Measurements from ENCODE around the gene RBPJL.

Gene RBPJL, protein sequence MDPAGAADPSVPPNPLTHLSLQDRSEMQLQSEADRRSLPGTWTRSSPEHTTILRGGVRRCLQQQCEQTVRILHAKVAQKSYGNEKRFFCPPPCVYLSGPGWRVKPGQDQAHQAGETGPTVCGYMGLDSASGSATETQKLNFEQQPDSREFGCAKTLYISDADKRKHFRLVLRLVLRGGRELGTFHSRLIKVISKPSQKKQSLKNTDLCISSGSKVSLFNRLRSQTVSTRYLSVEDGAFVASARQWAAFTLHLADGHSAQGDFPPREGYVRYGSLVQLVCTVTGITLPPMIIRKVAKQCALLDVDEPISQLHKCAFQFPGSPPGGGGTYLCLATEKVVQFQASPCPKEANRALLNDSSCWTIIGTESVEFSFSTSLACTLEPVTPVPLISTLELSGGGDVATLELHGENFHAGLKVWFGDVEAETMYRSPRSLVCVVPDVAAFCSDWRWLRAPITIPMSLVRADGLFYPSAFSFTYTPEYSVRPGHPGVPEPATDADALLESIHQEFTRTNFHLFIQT

DNA sequence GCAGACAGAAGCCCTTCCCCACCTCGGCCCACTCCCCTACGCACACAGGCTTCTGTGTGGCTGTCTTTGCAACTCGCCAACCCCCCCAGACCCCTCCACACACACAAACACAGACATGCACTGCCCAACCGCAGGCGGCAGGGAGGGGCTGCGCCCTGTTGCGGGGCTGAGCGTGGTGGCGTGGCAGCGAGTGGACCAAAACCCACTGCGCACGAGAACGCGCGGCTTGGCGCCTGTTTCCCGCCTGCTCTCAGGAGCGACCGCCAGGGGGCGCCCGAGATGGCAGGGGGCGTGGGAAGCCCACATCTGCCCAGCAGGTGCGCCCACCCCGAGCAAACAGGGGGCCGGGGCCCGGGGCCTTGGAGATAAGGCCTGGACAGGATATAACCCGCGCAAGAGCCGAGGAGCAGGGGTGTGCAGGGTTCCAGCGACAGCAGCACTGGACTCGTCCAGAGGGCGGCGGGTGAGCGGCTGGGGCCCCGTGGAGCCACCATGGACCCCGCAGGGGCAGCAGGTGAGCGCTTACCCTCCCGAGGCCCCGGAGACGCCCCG is at the start of gene RBPJL:
Gene RBPJL, plus strand, starts transcription at position 410 of the 552 bp plus-strand sequence. Its CDS starts 83 bp downstream, at position 493.
- DNase-seq (ENCODE audit: low read depth, low spot score) = no peak

DNA sequence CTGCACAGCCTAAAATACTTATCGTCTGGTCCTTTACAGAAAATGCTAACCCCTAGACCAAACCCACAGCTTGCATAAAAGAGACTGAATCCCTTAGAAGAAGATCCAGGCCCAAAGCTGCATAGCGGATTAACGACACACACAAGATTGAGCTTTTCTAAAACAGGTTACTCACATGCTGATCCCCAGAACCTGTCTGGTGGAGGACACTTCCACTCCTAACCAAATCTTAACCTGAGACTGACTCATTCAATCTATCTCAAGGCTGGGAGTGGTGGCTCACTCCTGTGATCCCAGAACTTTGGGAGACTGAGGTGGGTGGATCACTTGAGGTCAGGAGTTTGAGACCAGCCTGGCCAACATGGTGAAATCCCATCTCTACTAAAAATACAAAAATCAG is 49.5 kb upstream of the RBPJL start:
- no peak for DNase-seq (ENCODE audit: low read depth, low spot score)

DNA sequence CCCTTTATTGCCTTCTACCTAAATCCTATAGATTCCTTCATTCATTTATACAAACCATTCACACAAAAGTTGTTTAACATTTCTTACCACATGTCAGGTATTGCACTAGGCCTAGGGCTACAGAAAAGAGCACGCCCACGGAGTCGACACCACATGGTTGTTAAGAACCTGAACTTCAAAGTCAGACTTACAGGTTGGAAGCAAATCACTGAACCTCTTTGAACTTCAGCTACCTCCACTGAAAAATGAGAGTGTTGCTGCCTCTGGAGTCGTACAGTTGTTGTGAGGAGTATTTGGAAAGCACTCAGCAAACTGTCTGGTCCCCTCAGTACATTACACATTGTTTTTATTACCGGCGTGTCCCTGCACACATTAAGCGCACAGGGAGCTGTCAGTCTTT is 48.9 kb upstream of the RBPJL start:
- DNase-seq (ENCODE audit: low read depth, low spot score) = no peak

DNA sequence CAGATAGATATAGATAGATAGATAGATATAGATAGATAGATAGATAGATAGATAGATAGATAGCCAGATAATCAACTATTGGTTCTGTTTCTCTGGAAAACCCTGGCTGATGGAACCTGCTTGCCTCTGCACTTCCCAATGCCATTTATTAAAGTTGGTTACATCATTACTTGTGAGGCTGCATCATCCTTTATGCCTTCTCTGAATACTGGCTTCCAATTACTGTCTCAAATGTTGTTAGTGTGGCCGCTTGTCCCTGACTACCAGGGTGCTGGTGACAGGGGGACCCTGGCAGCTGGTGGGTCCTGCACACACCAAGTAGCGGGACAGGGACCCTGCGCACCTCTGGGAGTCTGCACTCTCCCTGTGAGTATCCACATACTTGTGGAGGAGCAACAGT is 48.4 kb upstream of the RBPJL start:
- no peak for DNase-seq (ENCODE audit: low read depth, low spot score)

DNA sequence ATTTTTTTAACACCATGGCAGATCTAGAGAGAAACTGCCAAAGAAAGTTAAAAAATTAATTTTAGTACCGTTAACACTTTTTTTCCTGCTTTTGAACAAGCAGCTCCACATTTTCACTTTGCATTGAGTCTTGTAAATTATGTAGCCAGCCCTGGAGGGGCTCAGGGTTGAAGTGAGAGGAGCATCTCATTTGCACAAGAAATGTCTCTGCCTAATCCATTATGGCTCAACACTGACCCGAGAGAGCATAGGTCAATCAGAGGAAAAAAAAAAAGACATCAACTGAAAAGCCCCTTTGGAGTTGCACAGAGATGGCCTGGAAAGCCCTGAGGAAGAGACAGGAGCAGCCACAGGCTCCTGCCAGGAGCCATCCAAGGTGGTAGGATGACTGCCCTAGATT is 48.0 kb upstream of the RBPJL start:
- no peak for DNase-seq (ENCODE audit: low read depth, low spot score)

DNA sequence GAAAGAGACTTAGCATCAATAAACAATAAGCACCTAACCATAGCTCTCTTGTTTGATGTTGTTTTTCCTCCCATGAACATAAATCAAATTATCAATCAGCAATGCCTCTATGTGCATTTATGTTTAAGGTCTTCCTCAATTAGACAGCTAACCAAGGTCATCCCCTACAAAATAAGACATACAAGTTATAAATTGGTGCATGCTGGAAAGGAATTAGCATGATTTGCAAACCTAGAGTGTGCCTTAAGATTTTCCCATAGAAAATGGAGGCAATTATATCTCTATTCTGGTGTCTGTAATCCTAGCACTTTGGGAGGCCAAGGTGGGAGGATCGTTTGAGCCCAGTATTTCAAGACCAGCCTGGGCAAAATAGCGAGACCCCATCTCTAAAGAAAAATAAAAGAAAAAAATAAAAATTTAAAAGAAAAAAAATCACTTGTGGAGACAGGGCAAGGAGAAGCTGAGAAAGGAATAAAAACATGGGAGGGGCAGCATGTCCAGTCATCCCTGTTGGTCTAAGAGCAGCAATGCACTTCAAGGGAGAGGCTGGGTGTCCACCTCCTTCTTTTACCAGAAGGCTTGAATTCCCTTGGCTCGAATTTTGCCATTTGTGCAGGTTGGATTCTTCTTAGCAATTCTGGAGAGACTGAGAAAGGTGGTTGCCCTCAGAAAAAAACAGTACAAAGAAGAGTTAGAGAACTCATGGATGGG is 42.9 kb upstream of the RBPJL start:
- DNase-seq (ENCODE audit: low read depth, low spot score) = no peak

DNA sequence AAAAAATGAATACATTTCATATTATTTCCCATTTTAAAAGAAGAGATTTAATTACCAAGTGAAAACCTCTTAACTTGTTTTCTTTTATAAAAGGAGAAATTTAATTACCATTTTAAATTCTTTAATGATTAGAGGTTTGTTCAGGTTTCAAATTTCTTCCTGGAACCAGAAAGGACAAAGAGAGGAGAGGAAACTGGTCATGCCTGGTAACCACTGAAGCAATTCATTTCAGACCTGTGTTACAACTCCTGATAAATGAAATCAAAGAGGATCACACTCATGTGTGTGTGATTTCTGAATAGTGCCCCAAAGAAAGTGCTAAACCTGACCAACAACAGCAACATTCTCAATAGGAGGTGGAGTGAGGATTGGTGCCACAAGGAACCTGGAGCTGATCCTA is 39.7 kb upstream of the RBPJL start:
- DNase-seq (ENCODE audit: low read depth, low spot score) = no peak

DNA sequence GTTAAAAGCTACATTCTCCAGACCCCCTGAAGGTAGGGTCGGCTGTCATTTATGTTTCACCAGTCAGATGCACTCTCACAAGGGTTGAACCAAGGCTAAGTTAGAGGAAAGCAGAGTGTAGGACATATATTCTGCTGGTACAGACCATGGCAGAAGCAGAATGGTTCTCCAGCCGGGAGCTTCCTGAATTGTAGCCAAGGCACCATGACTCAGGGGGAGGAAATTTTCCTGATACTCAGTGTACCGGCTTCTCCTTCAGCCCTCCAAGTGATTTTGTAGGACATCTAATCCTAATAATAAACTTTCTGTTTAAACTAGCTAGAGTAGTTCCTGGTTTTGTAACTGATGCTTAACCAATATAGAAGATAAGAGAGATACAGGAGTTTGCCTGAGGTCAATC is 38.1 kb upstream of the RBPJL start:
- DNase-seq (ENCODE audit: low read depth, low spot score) = no peak

DNA sequence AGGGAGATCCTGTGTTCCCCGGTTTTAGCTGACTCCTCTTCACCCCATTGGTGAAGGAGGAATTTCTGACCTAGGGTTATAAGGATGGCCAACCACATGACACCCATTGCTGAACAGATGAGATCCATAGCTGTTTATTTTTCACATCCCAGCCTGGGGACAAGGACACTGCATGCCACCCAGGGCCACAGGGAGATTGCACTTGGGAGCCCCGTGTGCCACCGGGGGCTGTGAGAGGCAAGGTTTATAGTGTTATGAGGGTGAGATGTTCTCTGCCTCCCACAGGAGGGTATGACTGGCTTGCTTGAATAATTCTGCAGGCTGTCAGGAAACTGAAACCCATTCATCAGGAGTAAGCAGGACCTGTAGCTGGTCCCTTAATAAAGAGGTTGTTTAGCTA is 37.6 kb upstream of the RBPJL start:
- DNase-seq (ENCODE audit: low read depth, low spot score) = no peak

DNA sequence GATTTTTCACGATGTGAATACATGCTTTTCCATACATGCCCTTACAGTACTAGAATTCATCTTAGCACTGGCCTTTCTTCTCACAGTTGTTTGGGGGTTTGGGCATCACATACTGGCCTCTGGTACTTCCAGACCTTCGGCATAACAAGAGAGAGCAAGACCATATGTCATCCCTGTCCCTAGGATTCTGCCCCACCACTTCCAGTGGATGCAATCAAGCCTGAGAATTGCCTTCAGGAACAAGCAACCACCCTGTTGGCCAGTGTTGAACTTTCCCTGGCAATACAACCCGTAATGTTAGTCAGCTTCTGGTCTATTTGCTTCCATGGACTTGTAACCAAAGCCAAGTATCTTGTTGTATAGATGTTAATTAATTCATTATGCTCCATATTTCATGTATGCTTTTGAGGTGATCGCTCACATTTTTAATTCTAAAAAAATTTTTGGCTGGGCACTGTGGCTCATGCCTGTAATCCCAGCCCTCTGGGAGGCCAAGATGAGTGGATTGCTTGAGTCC is 36.8 kb upstream of the RBPJL start:
- DNase-seq (ENCODE audit: low read depth, low spot score) = no peak

DNA sequence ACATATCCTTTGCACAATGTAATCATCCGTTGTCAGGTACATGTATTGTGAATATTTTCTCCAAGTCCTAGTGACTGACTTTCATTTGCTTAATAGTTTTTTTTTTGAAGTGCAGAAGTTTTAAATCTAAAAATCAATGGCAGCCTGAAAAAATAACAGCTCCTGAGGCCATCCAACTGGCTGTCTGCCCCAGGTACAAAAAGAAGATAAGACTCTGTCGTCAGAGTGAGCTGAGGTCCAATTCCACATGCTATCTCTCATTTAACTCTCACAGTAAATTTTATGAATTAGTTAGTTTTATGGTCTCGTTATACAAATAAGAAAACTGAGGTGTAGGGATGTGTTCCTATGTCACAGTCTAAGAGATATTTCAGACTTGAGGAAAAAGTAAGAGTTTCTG is 31.3 kb upstream of the RBPJL start:
- no peak for DNase-seq (ENCODE audit: low read depth, low spot score)

DNA sequence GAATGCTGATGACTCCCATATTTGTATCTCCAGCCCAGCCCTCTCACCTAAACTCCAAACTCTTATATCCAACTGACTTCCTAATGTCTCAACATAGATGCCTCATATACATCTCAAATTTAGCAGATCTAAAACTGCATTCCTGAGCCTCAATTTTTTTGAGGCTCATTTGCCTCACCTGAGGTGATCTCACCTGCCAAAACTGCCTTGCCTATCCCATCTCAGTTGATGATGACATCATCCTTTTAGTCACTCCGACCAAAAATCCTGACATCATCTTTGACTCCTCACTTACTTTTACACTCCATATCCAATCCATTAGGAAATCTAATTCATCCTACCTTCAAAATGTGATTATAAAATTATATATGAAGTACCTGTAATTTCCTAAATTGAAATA is 26.6 kb upstream of the RBPJL start:
- DNase-seq (ENCODE audit: low read depth, low spot score) = no peak

DNA sequence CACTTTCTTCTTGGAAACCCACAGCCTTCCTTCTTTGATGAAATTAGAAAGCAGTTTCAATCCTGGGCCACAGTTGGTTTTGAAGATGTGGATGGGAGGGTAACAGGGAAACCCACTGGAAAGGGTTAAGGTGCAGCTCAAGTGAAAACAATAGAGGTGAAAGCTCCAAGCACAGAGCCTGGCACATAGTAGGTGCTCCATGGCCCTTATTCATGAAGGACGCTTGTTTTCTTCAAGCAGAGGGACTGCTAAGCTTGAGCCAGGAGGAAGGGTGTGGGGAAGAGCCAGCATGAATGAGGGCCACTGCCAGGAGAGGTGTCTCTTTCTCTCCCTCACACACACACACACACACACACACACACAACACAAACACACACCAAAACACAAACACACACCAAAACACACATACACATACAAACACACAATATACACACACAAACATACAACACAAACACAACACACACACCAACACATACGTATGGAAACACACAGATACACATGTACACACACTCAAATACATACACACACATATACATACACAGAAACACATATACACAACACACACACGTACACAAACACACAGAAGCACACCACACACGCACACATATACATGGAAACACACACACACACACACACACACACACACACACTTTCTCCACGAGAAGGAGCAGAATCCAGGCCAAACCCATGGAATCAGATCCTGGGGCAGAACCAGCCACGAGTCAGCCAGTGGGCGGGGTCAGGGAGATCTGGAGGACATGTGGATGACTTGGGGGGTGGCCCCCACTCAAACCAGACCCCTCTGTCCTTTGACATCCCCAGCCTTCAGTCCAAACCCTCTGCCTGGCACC is 23.7 kb upstream of the RBPJL start:
- DNase-seq (ENCODE audit: low read depth, low spot score) = no peak

DNA sequence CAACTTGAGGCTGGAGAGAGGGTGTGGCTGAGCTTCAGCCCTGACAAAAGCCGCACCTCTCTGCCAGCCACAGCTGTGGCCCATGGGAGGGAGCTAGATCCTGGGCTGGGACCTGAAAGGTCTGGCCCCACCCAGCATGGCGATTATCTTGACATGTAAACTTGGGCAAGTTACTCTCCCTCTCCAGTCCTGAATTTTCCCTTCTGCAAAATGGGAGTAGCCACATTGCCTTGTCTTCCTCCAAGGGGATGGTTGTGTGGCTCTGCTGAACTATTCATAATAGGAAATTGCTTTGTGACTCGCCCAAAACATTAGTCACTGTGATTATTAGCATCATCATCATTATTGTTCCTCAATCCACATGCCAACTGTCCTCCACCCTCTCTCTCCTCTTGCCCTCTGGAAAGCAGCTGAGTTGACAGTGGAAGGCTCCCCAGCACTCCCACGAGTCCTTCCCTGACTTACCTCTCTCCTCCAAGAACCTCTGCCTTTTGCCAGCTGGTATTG is 23.0 kb upstream of the RBPJL start:
- DNase-seq (ENCODE audit: low read depth, low spot score) = no peak

DNA sequence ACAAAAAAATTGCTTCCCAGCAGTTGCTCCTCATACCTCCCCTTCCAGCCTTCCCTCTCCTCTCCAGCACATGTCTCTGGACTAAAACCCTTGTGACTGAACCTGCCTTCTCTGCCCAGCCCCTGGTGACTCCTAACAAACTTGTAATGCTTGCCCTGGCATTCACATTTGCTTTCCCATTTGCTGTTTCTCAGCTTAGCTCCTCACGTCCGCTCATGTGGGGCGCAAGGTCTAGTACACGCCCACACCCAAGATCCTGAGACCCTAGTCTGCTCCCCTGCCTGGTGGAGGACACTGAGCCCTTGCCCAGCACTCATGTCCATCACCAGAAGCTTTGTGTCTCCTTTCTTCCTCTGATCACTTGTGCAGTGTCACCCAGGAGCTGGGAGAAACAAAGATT is 18.3 kb upstream of the RBPJL start:
- no peak for DNase-seq (ENCODE audit: low read depth, low spot score)

DNA sequence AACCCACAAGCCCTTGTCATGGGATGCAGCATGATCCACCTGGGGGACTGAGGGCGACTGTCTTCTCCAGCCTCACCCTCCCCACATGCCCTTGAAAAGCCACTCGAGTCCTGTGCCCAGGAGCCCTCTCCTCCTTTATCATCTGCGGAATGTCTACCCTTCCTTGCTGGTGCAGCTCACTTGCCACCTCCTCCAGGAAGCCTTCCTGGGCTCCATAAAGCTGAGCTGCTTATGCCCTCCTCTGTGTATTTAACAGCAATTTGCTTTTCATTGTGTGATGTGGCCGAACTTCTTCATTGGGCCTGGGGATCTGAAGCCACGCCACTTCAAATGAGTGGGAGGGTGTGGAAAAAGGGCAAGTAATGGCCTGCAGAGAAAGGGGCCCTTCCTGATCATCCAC is 17.8 kb upstream of the RBPJL start:
- DNase-seq (ENCODE audit: low read depth, low spot score) = no peak

DNA sequence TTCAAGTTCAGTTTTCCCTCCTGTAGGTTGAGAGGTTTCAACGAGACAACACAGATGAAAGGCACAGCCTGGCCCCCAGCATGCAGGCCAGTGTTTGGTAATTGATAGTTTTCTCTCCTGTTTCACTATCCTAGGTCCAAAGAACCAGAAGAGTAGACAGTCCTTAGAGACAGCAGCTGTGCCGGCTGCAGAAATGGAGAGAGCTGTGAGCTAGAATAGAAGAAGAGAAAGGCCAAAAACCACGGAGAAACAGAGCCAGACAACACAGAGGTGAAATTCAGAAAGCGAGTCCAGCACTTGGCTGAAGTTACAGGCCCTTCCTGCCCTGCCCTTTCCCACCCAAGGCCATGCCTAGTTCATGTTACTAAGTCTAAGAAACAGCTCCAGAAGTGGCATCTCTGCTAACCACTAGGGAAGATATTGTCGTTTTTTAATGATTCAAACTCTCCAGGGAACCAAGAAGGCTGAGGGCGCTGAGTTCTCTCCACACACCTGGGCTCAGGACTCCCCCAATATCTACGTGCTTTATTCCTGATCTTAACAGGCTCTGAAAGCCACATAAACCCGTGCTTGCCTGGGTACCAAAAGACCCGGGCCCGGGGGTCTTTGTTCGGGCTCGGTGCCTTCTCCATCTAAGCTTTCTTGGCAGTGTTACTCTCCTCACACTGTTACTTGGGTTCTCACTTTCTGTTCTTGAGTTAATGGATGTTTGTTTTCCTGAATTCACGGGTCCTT is 16.5 kb upstream of the RBPJL start:
- DNase-seq (ENCODE audit: low read depth, low spot score) = no peak

DNA sequence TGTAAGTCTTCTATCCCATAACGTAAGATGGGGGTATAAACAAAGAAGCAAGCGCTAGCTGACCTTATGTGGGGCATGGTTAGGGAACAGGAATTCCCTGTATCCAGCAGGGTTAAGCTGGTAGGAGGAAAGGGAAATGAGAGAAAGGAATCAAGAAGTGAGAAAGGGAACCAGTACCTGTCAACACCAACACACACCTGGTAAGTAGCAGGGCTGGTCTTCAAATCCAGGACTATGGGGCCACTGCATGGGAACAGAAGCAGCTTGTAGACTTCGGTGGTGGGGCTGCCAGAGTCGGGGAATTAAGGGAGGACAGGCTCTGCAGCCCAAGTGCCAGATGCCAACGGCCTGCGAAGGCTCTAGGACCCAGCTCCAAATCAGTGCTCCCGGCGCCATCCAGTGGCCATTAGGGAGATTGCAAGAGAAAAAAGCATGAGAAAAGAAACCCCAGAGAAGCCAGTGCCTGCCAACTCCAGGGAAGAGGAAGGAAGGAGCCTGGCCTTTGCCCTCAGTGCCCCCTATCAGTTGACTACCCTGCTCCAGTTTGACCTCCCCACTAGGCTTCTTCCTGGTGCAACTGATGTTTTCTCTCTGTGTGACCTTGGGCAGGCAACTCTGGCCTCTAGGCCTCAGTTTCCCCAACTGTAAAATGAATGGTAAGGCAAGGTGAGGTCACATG is 15.8 kb upstream of the RBPJL start:
- no peak for DNase-seq (ENCODE audit: low read depth, low spot score)

DNA sequence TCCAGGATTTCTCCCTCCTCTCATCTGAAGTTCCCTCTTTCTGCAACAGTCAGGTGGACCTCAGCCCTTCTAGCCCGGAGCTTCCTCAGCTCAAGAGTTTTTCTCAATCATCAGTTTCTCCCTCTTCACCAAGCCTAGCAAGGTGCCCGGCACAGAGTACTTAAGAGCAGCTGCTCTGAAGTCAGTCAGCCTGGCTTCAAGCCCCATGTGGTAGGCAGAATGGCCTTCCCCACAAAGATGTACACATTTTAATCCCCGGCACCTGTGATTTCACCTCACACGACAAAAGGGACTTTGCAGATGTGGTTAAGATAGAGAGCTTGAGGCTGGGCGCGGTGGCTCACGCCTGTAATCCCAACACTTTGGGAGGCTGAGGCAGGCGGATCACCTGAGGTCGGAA is 15.1 kb upstream of the RBPJL start:
- DNase-seq (ENCODE audit: low read depth, low spot score) = no peak

DNA sequence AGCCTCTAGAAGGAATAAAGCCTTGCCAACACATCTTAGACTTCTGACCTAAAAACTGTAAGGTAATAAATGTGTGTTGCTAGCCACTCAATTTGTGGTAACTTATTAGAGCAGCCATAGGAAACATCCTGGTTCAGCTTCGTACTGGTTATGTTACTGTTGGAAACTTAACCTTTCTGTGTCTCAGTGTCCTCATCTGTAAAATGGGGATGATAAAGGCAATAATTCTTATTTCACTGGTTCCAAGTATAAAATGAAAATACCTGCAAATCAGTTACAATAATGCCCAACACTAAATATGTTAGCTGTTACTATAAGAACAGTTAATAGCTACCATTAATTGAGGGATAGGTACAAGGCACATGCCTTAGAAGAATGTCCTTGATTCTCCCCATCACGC is 14.3 kb upstream of the RBPJL start:
- DNase-seq (ENCODE audit: low read depth, low spot score) = no peak
